RWPE2 (cell line): ENCODE results near the gene SUSD6.
"Not testable (repeated sequence)": the region's sequence is repeated elsewhere in the genome, so short reads cannot be mapped to it uniquely, and the experiment has no call there.

ENCODE experiments used
- ATAC-seq: fragments of 200-7000 bp; cut with Tn5 transposase; 3 replicates; pipeline ENCODE4 v1.9.1; 2021; ENCODE audit warnings: low read depth
- DNase-seq: peaks from one replicate; pipeline ENCODE4 v3.0.0-alpha.2; 2020; ENCODE audit warnings: low spot score
- H3K27ac ChIP-seq: fragments of 450-650 bp; 2 replicates; pipeline ENCODE4 v1.5.1; 2017; ENCODE audit warnings: mild to moderate bottlenecking; ENCODE audit not compliant: poor library complexity, severe bottlenecking
- H3K27me3 ChIP-seq: fragments of 250-450 bp; sonication (Bioruptor Pico); 2 replicates; pipeline ENCODE4 v1.5.1; 2021; ENCODE audit warnings: mild to moderate bottlenecking, moderate library complexity; ENCODE audit not compliant: insufficient read depth, poor library complexity, severe bottlenecking
- H3K36me3 ChIP-seq: fragments of 250-450 bp; sonication (Bioruptor Pico); 2 replicates; pipeline ENCODE4 v1.5.1; 2020; ENCODE audit warnings: low read depth, mild to moderate bottlenecking, moderate library complexity
- H3K4me1 ChIP-seq: fragments of 250-450 bp; sonication (Bioruptor Pico); 2 replicates; pipeline ENCODE4 v1.5.1; 2021; ENCODE audit warnings: mild to moderate bottlenecking, moderate library complexity; ENCODE audit not compliant: insufficient read depth, poor library complexity, severe bottlenecking
- H3K4me3 ChIP-seq: fragments of 250-450 bp; sonication (Bioruptor Pico); 2 replicates; pipeline ENCODE4 v1.5.1; 2021; ENCODE audit warnings: mild to moderate bottlenecking, moderate library complexity; ENCODE audit not compliant: severe bottlenecking
- H3K9me3 ChIP-seq: fragments of 250-450 bp; sonication (Bioruptor Pico); 2 replicates; pipeline ENCODE4 v1.5.1; 2021; ENCODE audit warnings: mild to moderate bottlenecking, moderate library complexity; ENCODE audit not compliant: severe bottlenecking
- CTCF ChIP-seq: fragments of 450-650 bp; IDR thresholded peaks from one replicate; pipeline ENCODE4 v1.5.1; 2017; ENCODE audit warnings: mild to moderate bottlenecking, moderate library complexity; ENCODE audit not compliant: poor library complexity, severe bottlenecking

The SUSD6 gene

GRCh38 chr14:69696633-69697557, 85.5 kb downstream of the SUSD6 start:
- Histone ChIP-seq H3K4me1 (peaks cover 15% of the 10 kb centered on the region), H3K9me3 (no peaks in the 10 kb centered on the region), H3K4me3 (no peak overlapping the region), H3K36me3 (no peaks in the 10 kb centered on the region), H3K27ac (no peak overlapping the region), H3K27me3 (no peaks in the 10 kb centered on the region)
- DNase-seq (no peak), ATAC-seq (no peak)
- no peak for TF ChIP-seq CTCF

GRCh38 chr14:69698572-69698971, 87.2 kb downstream of the SUSD6 start:
- no peak for TF ChIP-seq CTCF
- Histone ChIP-seq H3K4me1 (peaks cover 15% of the 10 kb centered on the region), H3K4me3 (no peak overlapping the region), H3K27ac (no peak overlapping the region), H3K27me3 (no peaks in the 10 kb centered on the region), H3K36me3 (no peaks in the 10 kb centered on the region), H3K9me3 (no peaks in the 10 kb centered on the region)
- ATAC-seq (no peak), DNase-seq (no peak)

GRCh38 chr14:69699243-69699642, 87.8 kb downstream of the SUSD6 start:
- H3K4me3 ChIP-seq, H3K36me3 ChIP-seq, DNase-seq, H3K9me3 ChIP-seq, H3K27ac ChIP-seq, ATAC-seq, H3K27me3 ChIP-seq: not testable (repeated sequence)
- H3K4me1 ChIP-seq: peaks cover 11% of the 10 kb centered on the region

GRCh38 chr14:69699748-69700303, 88.4 kb downstream of the SUSD6 start:
- no peak for ATAC-seq
- Histone ChIP-seq H3K9me3 (no peaks in the 10 kb centered on the region), H3K4me1 (peaks cover 7% of the 10 kb centered on the region), H3K36me3 (no peaks in the 10 kb centered on the region), H3K4me3 (no peak overlapping the region), H3K27me3 (no peaks in the 10 kb centered on the region), H3K27ac (no peak overlapping the region)
- no peak for TF ChIP-seq CTCF
- DNase-seq: no peak

GRCh38 chr14:69700575-69700974, 89.2 kb downstream of the SUSD6 start:
- Histone ChIP-seq H3K4me1 (peaks cover 5% of the 10 kb centered on the region), H3K36me3 (no peaks in the 10 kb centered on the region; the same call in 1 of the 2 replicates), H3K27ac (no peak overlapping the region), H3K9me3 (no peaks in the 10 kb centered on the region), H3K27me3 (no peaks in the 10 kb centered on the region), H3K4me3 (no peak overlapping the region)
- DNase-seq (no peak), ATAC-seq (no peak)
- TF ChIP-seq CTCF: no peak
